HG02870 (cell line): Measurements from ENCODE around the gene MRTFA.
A peak's percentile ranks its signal among the peaks of the same experiment; 100 is the strongest.
"Not testable (repeated sequence)": the region's sequence is repeated elsewhere in the genome, so short reads cannot be mapped to it uniquely, and the experiment has no call there.

Experiments used
- ATAC-seq: cut with Tn5 transposase; IDR thresholded peaks from one replicate; pipeline ENCODE4 v1.9.1; 2021; ENCODE audit warnings: mild to moderate bottlenecking, moderate library complexity; ENCODE audit not compliant: unreplicated experiment

The MRTFA gene

DNA sequence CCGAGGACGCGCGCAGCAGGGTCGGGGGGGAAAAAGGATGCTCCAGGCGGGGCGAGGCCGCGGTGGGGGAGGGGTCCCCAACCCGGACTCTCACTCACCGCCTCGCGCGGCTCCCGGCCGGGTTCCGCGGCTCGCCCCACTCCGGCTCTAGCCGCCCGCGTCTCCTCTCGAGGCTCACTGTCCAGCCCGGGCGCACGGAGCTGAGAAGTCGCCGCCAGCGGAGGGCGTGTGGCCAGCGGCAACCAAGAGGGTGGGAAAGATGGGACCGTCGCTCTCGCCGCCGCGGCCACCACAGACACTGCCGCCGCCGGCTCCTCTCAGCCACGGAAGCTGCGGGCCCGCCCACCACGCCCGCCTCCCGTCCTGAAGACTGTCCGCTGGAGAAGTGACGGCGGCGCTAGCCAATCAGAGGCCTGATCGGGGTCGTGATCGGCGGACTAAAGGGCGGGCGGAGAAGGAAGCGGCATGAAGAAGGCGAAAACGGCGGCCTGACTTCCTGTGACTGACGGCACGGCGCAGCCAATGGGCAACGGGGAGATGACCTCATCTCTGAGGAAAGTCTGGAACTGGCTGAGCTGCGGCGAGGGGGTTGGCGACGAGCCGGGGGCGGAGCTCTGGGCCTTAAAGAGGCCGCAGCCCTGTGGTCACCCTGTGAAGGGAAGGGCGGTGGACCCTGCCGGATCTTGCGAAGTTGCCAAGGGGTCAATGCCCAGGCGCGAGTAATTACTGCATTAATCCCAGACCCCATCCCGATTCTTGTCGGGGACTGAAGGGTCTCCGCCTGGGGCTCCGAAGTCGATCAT is at the start of gene MRTFA:
Gene MRTFA, minus strand, starts transcription at position 340 of the 803 bp plus-strand sequence.
- peak; percentile 92 for ATAC-seq

DNA sequence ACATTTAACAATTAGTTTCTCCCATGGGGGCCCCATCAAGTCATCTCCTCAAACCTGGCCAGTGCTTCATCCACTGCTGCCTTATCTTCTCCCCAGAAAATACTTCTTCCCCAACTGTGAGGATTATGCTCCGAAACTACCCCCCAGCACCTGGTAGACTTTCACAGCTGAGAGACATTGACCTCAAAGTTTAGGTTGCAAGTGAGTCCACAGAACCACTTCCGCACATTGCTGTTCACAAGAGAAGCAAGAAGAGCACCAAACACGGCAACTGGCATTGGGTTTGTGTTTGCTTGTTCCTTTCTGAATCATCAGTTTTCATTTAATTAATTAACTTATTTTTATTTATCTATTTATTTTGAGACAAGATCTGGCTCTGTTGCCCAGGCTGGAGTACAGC is 48.9 kb upstream of the MRTFA start:
- no peak for ATAC-seq

DNA sequence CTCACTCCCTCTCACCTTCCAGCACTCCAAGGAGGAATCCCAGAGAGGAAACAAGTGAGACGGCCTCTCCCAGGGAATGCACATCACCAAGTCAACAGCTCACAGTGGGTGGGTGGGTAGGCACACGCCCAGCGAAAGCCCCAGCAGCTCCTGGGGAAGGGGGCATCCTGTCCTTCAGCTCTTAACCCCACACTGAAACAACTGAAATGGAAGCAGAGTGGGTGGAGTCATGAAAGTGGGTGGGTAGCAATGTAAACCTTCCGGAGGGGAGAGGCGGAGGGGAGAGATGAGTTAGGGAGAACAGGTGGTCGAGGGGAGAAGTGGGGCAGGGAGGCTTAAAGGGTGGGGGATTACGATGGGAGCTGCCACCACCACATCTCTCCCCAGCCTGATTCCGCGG is 48.2 kb upstream of the MRTFA start:
- no peak for ATAC-seq

DNA sequence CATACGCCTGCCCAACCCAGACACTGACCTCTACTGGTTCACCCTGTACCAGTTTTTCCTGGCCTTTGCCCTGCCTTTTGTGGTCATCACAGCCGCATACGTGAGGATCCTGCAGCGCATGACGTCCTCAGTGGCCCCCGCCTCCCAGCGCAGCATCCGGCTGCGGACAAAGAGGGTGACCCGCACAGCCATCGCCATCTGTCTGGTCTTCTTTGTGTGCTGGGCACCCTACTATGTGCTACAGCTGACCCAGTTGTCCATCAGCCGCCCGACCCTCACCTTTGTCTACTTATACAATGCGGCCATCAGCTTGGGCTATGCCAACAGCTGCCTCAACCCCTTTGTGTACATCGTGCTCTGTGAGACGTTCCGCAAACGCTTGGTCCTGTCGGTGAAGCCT is 44.9 kb upstream of the MRTFA start:
- ATAC-seq: no peak

DNA sequence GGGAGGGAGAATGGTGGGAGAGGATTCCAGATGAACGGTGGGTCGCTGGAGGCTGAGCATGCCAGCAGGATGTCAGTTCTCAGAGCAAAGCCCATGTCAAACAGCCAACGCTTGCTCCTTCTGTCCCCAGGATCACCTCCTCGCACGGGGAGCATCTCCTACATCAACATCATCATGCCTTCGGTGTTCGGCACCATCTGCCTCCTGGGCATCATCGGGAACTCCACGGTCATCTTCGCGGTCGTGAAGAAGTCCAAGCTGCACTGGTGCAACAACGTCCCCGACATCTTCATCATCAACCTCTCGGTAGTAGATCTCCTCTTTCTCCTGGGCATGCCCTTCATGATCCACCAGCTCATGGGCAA is 44.3 kb upstream of the MRTFA start:
- ATAC-seq: no peak

DNA sequence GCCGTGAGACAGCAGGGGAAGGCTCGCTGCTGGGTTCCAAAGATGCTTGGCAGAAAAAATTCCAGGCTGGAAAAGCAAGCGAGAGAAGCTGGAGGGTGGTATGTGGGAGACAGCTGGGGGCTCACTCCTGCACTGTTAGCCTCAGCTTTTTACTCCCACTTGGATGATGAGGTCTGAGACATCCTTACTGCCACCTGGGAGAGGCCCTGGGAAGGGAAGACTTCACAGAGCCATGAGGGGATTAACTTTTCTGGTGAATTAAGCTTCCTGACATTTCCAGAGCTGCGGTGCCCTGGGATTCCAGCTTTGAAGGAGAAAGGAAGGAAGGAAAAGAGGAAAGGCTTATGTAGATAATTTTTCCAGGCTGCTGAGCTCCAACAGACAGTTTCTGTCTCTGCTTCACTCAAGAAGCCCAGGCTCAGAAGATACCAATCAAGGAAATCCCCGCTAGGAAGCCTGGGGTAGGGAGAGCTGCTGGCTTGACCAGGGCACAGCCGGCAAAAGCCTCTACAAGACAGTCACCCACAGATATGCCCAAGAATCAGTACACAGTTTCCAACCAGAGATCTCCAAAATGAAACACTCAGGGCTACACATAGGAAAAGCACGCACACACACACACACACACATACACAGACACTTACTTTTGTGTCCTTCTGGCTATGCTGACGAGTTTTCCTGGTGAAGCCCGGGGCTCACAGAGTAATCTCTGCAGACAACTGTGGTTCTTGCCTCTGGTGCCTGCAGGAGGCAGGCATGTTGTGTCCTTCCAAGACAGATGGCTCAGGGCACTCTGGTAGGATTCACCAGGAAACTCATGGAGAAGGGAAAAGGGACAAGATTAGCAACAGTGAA is 43.7 kb upstream of the MRTFA start:
- ATAC-seq: no peak

DNA sequence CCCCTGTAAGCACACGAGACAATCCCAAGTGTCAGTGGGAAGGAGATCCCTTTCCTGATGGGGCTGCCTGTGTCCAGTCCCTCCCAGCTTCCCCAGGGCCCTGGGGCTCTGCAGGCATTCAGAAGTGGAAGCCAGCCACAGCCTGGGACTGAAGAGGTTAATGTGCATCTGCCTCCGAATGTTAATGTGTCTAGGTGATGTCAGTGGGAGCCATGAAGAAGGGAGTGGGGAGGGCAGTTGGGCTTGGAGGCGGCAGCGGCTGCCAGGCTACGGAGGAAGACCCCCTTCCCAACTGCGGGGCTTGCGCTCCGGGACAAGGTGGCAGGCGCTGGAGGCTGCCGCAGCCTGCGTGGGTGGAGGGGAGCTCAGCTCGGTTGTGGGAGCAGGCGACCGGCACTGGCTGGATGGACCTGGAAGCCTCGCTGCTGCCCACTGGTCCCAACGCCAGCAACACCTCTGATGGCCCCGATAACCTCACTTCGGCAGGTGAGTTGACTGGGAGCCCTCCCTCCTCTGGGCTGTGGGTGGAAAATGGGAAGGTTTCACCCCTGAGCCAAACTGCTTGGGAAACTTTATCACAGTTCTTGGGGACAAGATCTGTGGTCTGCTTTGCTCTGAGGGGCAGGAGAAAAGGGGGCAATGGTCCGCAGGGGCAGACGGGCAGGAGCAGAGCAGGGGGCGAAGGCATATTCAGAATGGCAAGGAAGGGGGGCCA is 42.9 kb upstream of the MRTFA start, which contains the start of gene MCHR1:
Gene MCHR1, plus strand, starts transcription at position 236 of the 715 bp plus-strand sequence. Its CDS starts 169 bp downstream, at position 405.
- no peak for ATAC-seq

DNA sequence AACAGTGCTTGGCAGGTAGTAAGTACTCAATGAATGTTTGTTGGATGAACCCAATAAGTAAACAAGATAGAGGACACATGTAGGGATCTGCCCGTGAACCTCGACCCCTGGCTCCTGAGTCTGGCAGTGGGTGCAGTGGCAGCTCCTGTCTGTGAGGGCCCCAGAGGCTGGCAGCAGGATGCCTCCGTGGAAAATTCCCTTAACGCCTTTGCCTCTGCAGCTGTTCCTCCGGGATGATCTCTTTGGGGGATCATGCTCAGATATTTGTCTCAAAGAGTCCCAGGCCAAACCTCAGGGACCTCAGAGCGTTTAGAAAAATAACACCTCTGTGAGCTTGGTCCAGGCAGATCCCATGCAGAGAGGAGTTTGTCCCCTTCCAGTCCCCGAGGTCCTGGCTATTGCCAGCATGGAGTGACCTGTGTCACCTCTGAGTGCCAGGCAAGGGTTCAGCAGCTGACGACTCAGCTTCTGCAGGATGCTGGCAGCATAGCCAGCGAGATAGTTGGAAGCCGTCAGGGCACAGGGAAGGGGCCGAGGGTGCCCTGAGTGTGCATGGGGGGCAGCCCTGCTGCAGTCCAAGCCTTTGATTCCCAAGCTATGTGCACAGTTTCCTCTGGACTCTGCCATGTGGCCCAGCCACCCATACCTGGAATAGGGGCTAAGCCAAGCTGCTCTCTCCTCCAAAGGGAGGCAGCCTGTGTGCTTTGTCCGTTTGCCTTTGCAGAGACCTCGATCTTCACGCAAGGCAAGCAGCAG is 42.2 kb upstream of the MRTFA start:
- no peak for ATAC-seq

DNA sequence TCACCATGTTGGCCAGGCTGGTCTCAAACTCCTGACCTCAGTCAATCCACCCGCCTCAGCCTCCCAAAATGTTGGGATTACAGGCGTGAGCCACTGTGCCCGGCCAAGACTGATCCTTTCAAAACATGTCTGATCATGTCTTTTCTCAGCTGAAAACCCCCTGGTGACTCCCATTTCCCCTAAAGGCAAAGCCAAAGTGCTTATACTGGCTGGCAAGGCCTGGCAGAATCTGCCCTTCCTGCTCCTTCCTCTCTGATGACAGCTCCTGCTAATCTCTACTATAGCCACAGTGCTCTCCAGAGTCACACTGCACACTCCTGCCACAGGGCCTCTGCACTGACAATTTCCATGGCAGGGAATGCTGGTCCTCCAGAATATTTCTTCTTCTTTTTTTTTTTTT is 40.1 kb upstream of the MRTFA start:
- no peak for ATAC-seq

DNA sequence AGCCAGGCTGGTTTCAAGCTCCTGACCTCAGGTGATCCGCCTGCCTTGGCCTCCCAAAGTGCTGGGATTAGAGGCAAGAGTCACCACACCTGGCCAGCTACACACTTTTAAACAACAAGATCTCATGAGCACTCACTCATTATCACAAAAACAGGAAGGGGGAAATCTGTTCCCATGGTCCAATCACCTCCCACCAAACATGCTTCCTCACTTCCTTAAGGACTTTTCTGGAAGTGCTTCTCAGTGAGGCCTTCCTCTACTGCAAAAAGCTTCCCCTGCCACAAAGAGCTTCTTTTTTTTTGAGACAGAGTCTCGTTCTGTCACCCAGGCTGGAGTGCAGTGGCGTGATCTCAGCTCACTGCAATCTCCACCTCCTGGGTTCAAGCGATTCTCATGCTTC is 39.6 kb upstream of the MRTFA start:
- ATAC-seq: not testable (repeated sequence)

DNA sequence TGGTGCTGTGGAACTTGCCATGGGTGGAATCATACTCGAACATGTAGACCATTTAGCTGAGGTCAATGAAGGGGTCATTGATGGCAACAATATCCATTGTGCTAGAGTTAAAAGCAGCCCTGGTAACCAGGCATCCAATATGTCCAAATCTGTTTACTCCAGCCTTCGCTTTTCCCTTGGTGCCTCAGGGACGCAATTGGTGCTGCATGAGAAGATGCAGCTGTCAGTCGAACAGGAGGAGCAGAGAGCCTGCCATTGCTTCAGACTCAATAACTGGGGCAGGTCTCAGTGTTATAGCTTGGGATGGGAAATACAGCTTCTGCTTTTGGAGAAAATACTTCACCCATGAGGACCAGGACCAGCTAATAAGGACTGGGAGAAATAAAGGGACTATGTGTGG is 37.8 kb upstream of the MRTFA start:
- no peak for ATAC-seq

DNA sequence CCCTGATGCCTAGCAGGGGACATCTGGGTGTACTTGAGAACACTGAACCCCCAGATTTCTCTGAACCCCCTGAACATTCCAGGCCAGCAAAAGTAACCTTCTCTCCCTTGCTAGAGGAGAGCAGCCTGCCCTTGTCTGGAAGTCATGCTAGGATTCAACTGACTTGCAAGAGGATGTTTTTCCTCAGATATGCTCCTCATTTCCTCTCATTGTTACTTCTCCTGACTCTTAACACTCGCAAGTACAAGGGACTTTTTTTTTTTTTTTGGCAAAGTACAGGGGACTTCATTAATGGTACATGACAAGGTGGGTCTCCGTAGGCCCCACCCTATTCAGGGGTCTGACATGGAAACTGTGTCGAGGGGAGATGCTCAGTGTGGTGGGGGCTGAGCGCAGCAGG is 36.5 kb upstream of the MRTFA start:
- ATAC-seq: no peak

DNA sequence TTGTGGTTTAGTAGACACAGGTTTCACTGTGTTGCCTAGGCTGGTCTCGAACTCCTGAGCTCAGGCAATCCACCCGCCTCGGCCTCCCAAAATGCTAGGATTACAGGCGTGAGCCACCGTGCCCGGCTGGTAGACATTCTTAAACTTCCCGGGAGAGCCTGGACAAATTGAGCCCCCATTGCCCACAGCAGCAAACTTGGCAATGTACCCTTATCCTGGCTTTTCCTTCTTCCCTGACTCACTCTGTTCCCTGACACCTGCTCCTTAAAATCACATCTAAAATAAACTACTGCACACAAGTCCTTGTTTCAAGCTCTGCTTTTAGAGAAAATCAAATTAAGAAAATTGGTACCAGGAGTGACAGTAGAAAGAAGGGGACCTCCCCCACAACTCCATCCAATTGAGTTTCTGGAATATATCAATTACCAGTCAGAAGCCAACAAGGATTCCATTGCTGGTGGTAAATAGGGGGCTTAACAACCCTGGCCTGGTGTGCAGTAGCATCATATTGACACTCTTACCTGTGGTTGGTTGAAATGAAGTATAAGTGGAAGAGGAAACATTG is 35.4 kb upstream of the MRTFA start:
- no peak for ATAC-seq

DNA sequence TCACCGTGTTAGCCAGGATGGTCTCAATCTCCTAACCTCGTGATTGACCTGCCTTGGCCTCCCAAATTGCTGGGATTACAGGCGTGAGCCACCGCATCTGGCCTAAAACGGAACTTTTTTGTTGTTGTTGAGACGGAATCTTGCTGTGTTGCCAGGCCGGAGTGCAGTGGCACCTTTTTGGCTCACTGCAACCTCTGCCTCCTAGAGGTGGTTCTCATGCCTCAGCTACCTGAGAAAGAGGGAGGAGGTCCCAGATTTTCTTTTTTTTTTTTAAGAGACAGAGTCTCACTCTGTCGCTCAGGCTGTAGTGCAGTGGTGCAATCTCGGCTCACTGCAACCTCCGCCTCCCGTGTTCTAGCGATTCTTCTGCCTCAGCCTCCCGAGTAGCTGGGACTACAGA is 34.9 kb upstream of the MRTFA start:
- ATAC-seq: no peak

DNA sequence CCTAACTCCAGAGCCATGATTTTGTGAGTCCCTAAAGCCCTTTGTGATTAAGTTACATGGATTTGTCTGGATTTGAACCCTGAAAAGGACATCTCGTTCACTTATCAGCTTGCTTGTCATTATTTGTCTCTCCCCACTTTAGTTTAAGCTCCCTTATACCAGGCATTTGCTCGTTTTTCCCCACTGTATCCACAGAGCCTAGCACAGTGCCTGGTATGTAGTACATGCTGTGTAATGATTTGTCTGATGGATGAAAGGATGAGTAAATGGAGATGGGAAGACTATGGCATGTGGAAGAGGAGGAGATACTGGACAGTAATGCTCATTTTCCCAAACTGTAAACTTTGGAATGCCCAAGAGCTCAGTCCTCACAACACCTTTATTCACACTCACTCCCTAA is 33.5 kb upstream of the MRTFA start:
- ATAC-seq: no peak

DNA sequence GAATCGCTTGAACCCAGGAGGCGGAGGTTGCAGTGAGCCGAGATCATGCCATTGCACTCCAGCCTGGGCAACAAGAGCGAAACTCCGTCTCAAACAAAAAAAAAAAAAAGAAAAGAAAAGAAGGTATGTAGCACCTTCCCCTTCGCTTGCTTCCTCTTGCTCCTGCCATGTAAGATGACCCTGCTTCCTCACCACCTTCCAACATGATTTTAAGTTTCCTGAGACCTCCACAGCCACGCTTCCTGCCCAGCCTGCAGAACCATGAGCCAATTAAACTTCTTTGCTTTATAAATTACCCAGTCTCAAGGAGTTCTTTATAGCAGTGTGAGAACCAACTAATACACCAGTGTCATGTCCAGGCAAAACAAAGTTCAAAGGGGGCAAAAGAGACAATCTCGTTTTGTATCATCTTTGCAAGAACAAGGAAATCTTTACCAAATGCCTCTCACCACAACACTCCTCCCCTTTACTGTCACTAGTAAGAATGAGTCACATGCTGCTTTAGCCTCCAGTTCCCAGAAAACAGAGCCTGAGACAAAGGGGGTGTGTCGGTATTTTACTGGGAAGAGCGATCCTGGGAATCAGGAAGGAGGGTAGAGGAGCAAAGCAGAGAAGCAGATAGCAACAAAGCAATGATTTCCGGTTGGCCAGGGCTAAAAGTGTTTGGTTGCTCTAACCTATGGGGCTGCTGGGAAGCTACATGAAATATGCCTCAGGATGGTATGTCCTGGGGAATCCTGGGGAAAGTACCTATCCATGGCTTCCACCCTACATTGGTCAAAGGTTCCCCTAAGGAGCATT is 32.3 kb upstream of the MRTFA start:
- no peak for ATAC-seq

DNA sequence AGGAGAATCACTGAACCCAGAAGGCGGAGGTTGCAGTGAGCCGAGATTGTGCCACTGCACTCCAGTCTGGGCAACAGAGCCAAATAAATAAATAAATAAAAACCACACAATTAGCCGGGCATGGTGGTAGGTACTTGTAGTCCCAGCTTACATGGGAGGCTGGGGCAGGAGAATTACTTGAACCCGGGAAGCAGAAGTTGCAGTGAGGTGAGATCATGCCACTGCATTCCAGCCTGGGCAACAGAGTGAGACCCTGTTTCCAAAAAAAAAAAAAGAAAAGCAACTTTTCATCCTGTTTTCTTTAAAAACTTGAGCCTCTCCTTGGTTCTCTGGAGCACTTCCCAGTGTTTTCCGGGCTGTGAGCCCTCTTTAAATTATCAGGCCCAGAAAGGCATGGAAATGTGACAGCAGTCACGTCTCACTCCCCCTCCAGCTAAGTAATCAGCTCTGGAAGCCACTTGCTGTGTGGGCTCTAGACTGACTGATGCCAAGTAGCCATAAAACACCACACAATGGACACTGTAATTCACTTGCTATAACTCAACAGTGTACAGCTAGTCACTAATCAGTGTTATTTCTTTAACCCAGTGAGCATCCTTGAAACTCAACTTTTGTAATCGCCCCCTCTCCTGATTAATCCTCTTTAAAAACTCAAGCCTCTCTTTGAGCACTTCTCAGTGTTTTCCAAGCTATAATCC is 29.8 kb upstream of the MRTFA start:
- no peak for ATAC-seq

DNA sequence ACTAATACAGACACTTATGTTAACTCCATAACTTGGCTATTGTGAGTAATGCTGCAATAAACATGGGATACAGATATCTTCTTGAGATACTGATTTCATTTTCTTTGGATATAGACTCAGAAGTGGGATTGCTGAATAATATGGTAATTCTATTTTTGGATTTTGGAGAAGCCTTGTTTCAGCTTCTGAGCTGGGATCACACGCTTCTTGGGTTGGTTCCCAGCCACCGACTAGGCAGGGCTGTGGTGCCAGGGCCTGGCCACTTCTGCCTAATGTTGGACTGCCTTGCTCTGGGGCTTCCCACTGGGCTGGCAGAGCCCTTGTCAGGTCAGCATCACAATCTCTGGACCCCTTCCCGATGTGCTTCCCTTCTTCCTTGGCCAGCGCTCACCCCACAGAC is 28.8 kb upstream of the MRTFA start:
- no peak for ATAC-seq

DNA sequence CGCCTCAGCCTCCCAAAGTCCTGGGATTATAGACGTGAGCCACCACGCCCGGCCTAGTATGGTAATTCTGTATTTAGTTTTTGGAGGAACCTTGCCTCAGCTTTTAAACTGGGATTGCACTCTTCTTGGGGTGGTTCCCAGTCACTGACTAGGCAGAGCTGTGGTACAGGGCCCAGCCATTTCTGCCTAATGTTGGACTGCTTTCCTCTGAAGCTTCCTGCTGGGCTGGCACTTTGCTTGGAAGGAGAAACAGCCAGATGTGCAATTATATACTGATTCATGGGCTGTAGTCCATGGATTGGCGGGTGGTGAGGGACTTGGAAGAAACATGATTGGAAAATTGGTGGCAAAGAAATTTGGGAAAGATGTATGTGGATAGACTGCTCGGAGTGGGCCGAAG is 25.2 kb upstream of the MRTFA start:
- ATAC-seq: no peak
